ENCODE measurements around the gene RELN. TPM values are rescaled to one million over a fixed set of nuclear protein-coding genes. Genes with fewer than 3 reads are reported as not detected.

Gene RELN
- total and polyA plus RNA-seq, 9 of the 15 experiments (the other 6 are each of a cell fraction or from before 2014, with no cell fraction given): 12.9 to 43.2 (median 18.1) TPM

DNA sequence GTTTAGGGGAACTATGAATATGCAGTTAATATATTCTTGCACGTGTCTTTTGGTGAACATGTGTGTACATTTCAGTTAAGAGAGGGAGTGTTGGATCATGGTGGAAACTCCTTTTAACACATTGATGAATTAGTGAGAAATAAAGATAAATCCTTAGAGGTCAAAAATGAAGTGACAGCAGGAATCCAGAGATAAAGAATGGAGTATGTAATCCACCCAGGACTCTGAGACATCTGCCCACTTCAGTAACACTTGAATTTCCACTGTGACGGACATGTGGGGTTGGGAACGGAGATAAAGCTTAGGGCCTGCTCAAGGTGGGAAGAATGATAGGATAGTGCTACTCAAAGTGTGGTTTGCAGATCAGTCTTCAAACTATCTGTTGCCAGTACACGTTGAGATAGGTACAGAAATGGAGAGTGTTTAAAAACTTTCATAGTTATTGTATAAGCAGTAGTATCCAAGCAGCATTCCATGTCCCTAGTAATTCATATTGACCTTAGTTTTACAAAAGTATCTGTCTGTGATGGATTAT is 6.6 kb upstream of the RELN start (continued):
- TF ChIP-seq, protein P1, sequence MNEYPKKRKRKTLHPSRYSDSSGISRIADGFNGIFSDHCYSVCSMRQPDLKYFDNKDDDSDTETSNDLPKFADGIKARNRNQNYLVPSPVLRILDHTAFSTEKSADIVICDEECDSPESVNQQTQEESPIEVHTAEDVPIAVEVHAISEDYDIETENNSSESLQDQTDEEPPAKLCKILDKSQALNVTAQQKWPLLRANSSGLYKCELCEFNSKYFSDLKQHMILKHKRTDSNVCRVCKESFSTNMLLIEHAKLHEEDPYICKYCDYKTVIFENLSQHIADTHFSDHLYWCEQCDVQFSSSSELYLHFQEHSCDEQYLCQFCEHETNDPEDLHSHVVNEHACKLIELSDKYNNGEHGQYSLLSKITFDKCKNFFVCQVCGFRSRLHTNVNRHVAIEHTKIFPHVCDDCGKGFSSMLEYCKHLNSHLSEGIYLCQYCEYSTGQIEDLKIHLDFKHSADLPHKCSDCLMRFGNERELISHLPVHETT (CRISPR knock-in tag; conservative IDR thresholded peaks at IDR 0.05 in 1 of 2, IDR thresholded peaks at IDR 0.05 in 1 of 2): peak in 1 of 2 experiments; percentile 97; a peak in 2 of 4 replicates
- TF ChIP-seq NUFIP1 (IDR thresholded peaks at IDR 0.05; ENCODE audit: partially characterized antibody): peak; percentile 79
- peak; percentile 73 for TF ChIP-seq TAF1 (IDR thresholded peaks at IDR 0.05; ENCODE audit: control insufficient read depth, extremely low read depth, insufficient read depth, low read length, severe bottlenecking)
- TF ChIP-seq EP300 (IDR thresholded peaks at IDR 0.05; ENCODE audit: low read length): peak; percentile 99
- peak; percentile 86 for TF ChIP-seq MEF2D (tag; conservative IDR thresholded peaks at IDR 0.05; ENCODE audit: low read depth)
- no peak for TF ChIP-seq KLF10 (CRISPR knock-in tag; IDR thresholded peaks at IDR 0.05)
- TF ChIP-seq, protein P2, sequence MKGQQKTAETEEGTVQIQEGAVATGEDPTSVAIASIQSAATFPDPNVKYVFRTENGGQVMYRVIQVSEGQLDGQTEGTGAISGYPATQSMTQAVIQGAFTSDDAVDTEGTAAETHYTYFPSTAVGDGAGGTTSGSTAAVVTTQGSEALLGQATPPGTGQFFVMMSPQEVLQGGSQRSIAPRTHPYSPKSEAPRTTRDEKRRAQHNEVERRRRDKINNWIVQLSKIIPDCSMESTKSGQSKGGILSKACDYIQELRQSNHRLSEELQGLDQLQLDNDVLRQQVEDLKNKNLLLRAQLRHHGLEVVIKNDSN (CRISPR knock-in tag; IDR thresholded peaks at IDR 0.05): no peak
- peak; percentile 96 for TF ChIP-seq MTA3 (IDR thresholded peaks at IDR 0.05; ENCODE audit: borderline replicate concordance)
- TF ChIP-seq ZNF212 (CRISPR knock-in tag; IDR thresholded peaks at IDR 0.05): peak; percentile 86
- peak; percentile 100 for TF ChIP-seq MTA2 (IDR thresholded peaks at IDR 0.05; ENCODE audit: low read depth)
- no peak for TF ChIP-seq NFIX (CRISPR knock-in tag; IDR thresholded peaks at IDR 0.05; ENCODE audit: low read depth)
- TF ChIP-seq TBL1XR1 (IDR thresholded peaks at IDR 0.05; ENCODE audit: low read length in 2 of 2): peak; percentile 98
- TF ChIP-seq CBFA2T3 (IDR thresholded peaks at IDR 0.05): peak; percentile 100
- TF ChIP-seq, protein P3, sequence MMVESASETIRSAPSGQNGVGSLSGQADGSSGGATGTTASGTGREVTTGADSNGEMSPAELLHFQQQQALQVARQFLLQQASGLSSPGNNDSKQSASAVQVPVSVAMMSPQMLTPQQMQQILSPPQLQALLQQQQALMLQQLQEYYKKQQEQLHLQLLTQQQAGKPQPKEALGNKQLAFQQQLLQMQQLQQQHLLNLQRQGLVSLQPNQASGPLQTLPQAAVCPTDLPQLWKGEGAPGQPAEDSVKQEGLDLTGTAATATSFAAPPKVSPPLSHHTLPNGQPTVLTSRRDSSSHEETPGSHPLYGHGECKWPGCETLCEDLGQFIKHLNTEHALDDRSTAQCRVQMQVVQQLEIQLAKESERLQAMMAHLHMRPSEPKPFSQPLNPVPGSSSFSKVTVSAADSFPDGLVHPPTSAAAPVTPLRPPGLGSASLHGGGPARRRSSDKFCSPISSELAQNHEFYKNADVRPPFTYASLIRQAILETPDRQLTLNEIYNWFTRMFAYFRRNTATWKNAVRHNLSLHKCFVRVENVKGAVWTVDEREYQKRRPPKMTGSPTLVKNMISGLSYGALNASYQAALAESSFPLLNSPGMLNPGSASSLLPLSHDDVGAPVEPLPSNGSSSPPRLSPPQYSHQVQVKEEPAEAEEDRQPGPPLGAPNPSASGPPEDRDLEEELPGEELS (CRISPR knock-in tag; IDR thresholded peaks at IDR 0.05; ENCODE audit: borderline replicate concordance): no peak
- TF ChIP-seq SUPT5H (IDR thresholded peaks at IDR 0.05): no peak
- TF ChIP-seq ZSCAN32 (CRISPR knock-in tag; IDR thresholded peaks at IDR 0.05): no peak
- peak; percentile 81; the same call in 1 of the 2 replicates for TF ChIP-seq NR4A1 (CRISPR knock-in tag; IDR thresholded peaks at IDR 0.05)
- peak; percentile 98 for TF ChIP-seq NR4A1 (tag; IDR thresholded peaks at IDR 0.05)
- TF ChIP-seq, protein P4, sequence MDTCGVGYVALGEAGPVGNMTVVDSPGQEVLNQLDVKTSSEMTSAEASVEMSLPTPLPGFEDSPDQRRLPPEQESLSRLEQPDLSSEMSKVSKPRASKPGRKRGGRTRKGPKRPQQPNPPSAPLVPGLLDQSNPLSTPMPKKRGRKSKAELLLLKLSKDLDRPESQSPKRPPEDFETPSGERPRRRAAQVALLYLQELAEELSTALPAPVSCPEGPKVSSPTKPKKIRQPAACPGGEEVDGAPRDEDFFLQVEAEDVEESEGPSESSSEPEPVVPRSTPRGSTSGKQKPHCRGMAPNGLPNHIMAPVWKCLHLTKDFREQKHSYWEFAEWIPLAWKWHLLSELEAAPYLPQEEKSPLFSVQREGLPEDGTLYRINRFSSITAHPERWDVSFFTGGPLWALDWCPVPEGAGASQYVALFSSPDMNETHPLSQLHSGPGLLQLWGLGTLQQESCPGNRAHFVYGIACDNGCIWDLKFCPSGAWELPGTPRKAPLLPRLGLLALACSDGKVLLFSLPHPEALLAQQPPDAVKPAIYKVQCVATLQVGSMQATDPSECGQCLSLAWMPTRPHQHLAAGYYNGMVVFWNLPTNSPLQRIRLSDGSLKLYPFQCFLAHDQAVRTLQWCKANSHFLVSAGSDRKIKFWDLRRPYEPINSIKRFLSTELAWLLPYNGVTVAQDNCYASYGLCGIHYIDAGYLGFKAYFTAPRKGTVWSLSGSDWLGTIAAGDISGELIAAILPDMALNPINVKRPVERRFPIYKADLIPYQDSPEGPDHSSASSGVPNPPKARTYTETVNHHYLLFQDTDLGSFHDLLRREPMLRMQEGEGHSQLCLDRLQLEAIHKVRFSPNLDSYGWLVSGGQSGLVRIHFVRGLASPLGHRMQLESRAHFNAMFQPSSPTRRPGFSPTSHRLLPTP (IDR thresholded peaks at IDR 0.05; ENCODE audit: borderline replicate concordance, extremely low read depth, insufficient read length): no peak
- TF ChIP-seq TRIM24 (IDR thresholded peaks at IDR 0.05): peak; percentile 100
- TF ChIP-seq ETV6 (IDR thresholded peaks at IDR 0.05; ENCODE audit: borderline replicate concordance in 1 of 2, low read depth in 2 of 2, low read length in 1 of 2): peak in 1 of 2 experiments; percentile 72; a peak in 1 of 4 replicates
- TF ChIP-seq ETV6 (CRISPR knock-in tag; IDR thresholded peaks at IDR 0.05; ENCODE audit: borderline replicate concordance): no peak
- TF ChIP-seq OTX1 (CRISPR knock-in tag; IDR thresholded peaks at IDR 0.05): peak; percentile 90
